Activated gamma-delta T cell treated with anti-CD3 and anti-CD28 coated beads, Interleukin-2, amount 50 U/mL, for 16 hours (primary cell): ENCODE measurements around the gene OR8A1.
"Not testable (repeated sequence)": the region's sequence is repeated elsewhere in the genome, so short reads cannot be mapped to it uniquely, and the experiment has no call there.

ENCODE experiments used
- DNase-seq: peaks from one replicate; pipeline ENCODE4 v3.0.0-alpha.2; 2020; ENCODE audit warnings: low read depth

Gene OR8A1

DNA sequence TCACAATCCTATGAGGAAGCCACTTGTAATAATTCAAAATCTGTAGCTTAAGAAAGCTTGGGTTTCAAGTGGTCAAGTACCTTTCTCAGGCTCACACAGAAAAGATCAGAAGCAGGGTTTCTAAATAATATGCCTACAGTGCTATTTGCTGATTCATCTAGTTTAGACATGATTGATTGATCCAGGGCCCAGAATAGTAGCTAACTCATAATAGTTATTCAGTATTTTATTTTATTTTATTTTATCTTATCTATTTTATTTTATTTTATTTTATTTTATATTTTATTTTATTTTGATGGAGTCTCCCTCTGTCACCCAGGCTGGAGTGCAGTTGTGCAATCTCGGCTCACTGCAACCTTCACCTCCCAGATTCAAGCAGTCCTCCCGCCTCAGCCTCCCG lies 25.5 kb downstream of the OR8A1 start:
- DNase-seq: no peak

- DNase-seq: no peak
These were observed 27.8 kb downstream of the OR8A1 start for GRCh38 chr11:124597626-124598025.

- DNase-seq: no peak
These were observed 31.0 kb downstream of the OR8A1 start for GRCh38 chr11:124600621-124601320.

DNA sequence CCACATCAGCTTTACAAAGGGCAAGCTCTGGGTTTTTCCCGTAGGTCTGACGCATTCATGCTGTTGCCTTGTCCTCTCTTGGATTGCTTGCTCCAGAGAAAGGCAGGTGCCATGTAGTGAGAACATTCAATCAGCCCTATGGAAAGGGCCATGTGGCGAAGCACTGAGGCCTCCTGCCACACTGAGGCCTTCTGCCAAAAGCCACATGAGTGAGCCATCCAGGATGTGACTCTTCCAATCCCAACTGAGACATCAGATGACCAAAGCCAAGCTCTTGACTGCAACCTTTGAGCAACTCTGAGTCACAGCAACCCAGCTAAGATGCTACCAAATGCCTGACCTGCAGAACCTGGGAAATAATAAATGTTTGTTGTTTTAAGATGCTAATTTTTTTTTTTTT lies 32.4 kb downstream of the OR8A1 start:
- DNase-seq: no peak

GRCh38 chr11:124602723-124603122 lies 32.9 kb downstream of the OR8A1 start:
- DNase-seq: not testable (repeated sequence)

- DNase-seq: no peak
These were observed 35.9 kb downstream of the OR8A1 start for GRCh38 chr11:124605719-124606118.

DNA sequence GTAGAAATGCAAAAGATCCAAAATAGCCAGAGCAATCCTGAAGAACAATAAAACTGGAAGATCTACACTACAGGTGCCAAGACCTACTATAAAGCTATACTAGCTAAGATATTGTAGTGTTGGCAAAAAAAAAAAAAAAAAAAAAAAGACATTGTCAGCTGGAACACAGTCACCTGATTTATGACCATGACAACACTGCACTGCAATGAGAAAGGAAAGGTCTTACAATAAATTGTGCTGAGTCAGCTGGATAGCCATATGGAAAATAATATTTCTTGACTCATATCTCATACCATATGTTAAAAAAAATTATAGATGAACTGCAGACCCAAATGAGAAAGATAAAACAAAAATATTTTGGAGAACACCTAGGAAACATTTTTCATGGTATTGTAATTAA lies 38.4 kb downstream of the OR8A1 start:
- no peak for DNase-seq

DNA sequence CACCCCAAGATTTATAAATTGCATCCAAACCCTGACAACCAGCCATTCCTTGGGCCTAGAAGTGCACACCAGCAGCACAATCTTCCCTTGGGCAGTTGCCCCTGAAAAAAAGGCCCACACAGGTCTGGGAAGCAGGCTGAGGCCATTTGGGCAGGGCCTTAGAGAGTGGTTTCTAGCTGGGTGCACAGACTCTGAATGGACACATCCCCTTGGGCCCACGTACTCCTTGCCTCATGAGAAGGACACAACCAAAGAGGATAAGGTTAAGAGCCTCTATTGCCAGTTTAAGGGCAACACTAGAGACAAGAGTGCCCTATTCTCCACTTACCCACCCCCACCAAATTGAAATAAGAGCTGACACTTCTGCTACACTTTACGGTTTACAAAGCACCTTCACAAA lies 40.5 kb downstream of the OR8A1 start:
- DNase-seq: no peak

DNA sequence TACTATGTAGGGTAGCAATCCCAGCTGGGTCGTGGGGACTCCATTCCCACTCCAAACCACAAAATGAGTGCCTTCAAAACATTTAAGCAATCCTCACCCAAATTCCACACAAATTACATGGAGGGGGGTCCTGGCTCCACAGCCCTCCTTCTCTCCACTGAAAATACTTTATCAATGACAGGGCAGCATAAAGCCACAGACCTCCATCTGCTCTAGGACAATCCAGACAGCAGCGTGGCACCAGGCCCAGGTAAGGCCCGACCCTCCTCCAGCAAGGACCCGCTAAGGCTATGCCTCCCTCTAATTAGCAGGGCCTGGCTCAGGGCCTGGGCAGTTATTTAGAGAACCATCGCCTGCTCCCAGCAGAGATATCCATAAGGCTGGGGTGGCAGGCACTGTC lies 41.3 kb downstream of the OR8A1 start, which contains the start of gene PANX3:
PANX3 (plus strand) TSS at position 365 of the 400 bp plus-strand sequence. CDS start 129 bp downstream, outside the sequence.
- no peak for DNase-seq

GRCh38 chr11:124612045-124612444 lies 42.2 kb downstream of the OR8A1 start:
- DNase-seq: no peak

GRCh38 chr11:124612567-124613246 lies 42.9 kb downstream of the OR8A1 start:
- no peak for DNase-seq

- DNase-seq: no peak
These were observed 49.1 kb downstream of the OR8A1 start for GRCh38 chr11:124618863-124619262.
